Activated CD4-positive, alpha-beta T cell treated with anti-CD3 and anti-CD28 coated beads for 4 hours (primary cell): ENCODE measurements around the gene ADGRB2.
A peak's percentile ranks its signal among the peaks of the same experiment; 100 is the strongest.

ENCODE experiments used
- DNase-seq, 2 donors: peaks; one replicate each; pipeline ENCODE4 v3.0.0-alpha.2; 2020

ADGRB2 gene

GRCh38 chr1:31748365-31748764 is 15.8 kb downstream of the ADGRB2 start:
- DNase-seq, result no peak

- DNase-seq, result no peak
Observed at GRCh38 chr1:31747304-31747703, 16.8 kb downstream of the ADGRB2 start.

DNA sequence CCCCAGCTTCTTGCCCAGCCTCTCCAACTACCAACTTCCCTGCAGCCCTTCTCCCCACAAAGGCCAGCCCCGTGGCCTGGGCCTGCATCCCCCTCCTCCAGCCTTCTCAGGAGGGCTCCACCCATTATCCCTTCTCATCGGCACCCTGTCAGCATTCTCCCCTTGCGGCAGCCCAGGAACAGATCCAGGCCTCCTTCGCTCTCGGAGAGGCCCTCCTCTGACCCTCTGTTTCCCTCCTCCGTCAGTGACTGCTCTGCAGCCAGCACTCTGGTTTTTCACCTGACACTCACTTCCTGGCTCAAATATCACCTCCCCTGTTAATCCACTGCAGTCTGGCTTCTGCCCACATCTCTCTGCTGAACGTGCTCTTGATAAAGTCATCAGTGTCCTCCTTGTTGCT is 17.5 kb downstream of the ADGRB2 start:
- no peak for DNase-seq

- no peak for DNase-seq
Observed at GRCh38 chr1:31745946-31746670, 18.0 kb downstream of the ADGRB2 start.

- peak; percentile 43 to 47 for DNase-seq
Observed at GRCh38 chr1:31745096-31745945, 18.8 kb downstream of the ADGRB2 start.

GRCh38 chr1:31744165-31744888 is 19.8 kb downstream of the ADGRB2 start:
- no peak for DNase-seq

DNA sequence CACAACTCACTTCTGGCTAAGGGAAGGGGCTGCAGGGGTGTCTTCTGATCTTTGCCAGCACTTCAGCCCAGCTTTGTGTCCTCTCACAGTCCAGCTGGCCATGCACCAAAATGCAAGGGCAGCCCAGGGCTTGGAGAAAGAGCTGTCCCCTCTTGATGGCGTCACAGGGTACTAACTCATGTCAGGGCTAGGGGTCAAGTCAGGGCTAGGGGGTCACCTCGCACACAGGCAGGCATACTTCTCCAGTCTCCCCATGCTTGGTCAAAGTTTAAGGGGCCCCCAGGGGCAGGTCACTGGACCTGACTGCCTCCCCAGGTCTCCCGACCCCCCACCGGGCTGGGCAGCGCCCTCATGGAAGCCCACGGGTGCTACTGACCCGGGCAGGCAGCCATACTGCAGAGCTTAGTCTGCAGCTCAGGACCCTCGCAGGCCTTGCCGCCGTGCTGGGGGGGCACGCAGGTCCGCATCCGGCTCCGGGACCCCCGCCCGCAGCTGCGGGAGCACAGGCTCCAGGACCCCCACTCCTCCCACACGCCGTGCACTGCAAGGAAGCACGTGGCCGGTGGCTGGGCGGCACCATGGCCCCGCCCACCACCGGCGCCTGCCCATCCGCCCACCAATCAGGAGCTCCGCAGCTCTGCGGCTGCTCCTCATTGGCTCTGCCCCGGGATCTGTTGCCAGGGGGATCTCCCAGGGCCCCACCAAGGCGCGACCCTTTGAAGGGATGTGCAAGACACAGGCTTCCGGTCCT is 21.5 kb downstream of the ADGRB2 start:
- DNase-seq, result no peak

DNA sequence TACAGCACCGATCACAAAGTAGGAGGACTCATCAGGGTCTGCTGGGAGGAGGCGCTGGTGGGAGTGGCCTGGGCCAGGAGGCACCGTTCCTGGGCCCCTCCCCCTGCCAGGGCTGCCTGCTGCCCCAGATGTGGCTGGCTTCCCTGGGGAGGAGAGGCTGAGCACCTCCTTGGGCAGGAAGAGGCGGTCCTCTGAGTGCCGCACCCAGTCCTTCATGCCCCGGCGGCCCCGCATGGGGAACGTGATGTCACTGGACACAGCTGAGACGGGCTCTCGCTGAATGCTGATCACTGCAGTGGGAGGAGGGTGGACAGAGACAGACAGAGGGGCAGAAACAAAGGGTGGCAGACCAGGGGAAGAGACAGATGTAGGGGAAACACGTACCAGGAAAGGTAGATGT is 24.8 kb downstream of the ADGRB2 start:
- DNase-seq, result peak; percentile 43 to 47

GRCh38 chr1:31736675-31737074 is 27.5 kb downstream of the ADGRB2 start:
- DNase-seq, result peak; percentile 79 to 88

- DNase-seq, result no peak
Observed at GRCh38 chr1:31735571-31735970, 28.6 kb downstream of the ADGRB2 start.

GRCh38 chr1:31734582-31735107 is 29.5 kb downstream of the ADGRB2 start:
- no peak for DNase-seq

- DNase-seq, result no peak
Observed at GRCh38 chr1:31733389-31734219, 30.5 kb downstream of the ADGRB2 start.

DNA sequence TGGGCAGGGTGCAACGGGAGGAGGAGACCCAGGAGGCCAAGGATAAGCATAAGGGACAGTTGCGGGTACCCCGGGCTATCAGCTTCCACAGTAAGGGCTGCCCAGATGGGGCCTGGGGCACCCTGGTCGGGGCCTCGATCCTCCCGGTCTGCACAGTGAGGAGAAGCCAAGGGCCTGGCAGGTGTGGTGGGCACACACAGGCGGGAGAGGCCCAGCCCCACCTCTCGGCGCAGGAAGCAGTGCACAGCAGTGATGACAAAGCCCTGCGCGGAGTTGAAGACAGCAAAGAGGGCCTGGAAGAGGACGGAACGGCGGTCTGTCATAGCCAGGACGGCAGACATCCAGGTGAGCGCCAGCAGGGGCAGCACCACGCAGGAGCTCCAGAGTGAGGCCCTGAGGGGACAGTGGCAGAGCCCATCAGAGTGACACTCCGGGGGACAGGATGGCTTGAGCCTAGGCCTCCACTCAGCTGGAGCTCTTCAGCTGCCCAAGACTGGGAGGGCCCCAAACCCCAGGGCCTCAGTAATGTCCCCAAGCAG is 31.3 kb downstream of the ADGRB2 start:
- no peak for DNase-seq

GRCh38 chr1:31732343-31732742 is 31.8 kb downstream of the ADGRB2 start:
- DNase-seq, result no peak

DNA sequence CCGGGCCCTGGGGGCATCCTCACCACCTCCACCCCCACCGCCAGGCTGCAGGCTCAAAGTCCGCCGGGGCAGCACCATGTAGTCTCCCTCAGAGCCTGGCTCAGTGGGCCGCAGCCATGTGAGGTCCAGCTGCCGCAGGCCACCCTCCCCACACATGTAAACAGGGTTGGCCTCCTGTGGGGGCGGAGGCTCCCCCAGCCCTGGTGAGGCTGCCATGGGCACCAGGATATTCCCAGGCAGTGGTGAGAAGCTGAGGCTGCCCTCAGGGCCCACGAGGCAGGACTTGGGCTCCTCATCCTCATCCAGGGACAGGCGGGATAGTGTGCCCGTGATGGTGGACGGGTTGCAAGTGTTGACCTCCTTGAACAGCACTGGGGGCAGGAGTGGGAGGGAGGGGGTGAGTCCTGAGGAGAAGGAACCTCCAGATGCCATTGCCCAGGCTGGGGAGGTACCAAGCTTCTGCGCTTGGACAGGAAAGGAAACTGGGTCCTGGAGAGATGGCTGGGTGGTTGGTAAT is 33.0 kb downstream of the ADGRB2 start:
- DNase-seq, result no peak

GRCh38 chr1:31730336-31731048 is 33.6 kb downstream of the ADGRB2 start:
- no peak for DNase-seq

- DNase-seq, result no peak
Observed at GRCh38 chr1:31727849-31728248, 36.3 kb downstream of the ADGRB2 start.

GRCh38 chr1:31727195-31727594 is 36.9 kb downstream of the ADGRB2 start:
- no peak for DNase-seq

GRCh38 chr1:31726715-31727114 is 37.4 kb downstream of the ADGRB2 start:
- no peak for DNase-seq

- no peak for DNase-seq
Observed at GRCh38 chr1:31725777-31726535, 38.2 kb downstream of the ADGRB2 start.
